Activated CD4-positive, alpha-beta T cell treated with anti-CD3 and anti-CD28 coated beads for 4 hours (primary cell): ENCODE data around the gene KHNYN.

Experiments
- DNase-seq, 2 donors: peaks; one replicate each; pipeline ENCODE4 v3.0.0-alpha.2; 2020

The KHNYN gene

DNA sequence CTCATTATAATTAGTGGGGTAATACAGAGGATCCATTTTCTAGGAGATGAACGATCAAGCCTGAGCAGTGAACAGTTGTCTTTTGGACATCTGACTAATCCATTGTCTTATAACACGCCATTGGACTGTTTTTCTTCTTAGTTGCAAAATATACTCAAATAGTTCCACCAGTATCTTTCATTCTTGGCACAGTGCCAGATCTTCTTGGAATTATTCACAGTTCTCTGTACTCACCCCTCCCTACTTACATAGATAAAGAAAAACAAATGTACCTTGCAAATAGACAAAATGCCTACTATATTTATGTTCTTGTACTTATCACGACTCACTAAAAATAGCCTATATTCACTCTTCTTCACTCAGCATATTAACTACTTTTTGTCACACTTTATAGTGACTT, 4.0 kb upstream of the KHNYN start:
- DNase-seq = peak in 1 of 2 donors; percentile 30

DNA sequence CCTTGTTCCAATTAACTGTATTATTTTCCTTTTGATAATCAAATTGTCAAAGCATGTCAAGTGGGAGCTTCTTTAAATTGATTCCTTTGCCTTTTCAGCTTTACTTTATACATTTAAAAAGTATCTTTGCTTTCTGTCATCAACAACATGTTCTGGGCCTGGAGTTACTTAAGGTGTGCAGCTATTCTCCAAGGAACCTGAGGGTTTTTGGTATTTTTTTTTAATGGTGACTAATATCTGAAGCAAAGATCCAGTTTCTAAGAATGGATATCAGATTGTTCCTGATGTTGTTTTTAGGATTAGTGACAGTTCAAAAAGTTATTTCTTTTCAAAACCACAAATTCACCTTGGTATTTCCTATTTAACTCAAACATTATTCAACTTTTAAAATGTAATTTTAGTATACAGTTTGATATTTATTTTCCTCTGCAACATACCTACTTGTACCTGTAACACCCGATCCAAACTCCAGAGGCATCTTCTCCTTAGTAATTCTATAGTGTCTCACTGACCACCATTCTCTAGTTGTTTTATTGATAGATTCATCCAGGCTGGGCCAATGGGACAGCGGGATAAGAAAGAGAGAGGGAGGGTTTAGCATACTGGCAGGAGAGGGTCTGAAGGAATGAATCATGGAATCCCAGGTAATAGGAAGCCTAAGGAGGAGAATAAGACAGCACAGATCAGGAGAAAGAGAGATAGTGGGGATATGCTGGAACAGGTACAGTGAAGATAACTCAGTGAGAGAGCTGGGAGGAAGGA, 3.4 kb upstream of the KHNYN start:
- DNase-seq = no peak

DNA sequence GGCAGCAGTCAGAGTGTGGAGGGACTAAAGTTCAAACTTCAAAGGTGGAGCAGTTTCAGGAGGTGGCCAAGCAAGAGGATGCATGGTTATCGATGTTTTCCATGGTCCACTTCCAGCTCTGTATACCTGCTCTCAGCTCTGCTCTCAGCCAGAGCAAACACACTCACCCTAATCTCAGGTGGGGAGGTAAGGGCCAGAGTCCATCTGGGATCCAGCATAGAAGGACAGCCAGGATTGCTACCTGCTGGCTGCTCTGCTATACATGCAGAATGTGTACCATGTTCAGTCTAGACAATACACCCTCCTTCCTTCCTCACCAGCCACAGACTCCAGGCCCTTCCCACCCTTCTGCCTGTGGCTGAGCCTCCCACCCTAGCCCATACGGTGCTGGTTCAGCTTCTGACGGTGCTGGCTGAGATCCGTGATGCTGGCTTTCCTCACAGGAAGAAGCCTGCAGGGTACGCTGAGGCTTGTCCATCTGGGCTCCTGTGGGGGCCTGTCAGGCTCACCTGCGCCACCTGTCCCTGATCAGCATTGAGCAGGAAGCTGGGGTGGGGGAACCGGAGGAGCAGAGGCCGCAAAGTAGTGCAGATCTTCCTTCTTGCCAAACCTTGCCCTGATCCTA, 2.7 kb upstream of the KHNYN start:
- no peak for DNase-seq

DNA sequence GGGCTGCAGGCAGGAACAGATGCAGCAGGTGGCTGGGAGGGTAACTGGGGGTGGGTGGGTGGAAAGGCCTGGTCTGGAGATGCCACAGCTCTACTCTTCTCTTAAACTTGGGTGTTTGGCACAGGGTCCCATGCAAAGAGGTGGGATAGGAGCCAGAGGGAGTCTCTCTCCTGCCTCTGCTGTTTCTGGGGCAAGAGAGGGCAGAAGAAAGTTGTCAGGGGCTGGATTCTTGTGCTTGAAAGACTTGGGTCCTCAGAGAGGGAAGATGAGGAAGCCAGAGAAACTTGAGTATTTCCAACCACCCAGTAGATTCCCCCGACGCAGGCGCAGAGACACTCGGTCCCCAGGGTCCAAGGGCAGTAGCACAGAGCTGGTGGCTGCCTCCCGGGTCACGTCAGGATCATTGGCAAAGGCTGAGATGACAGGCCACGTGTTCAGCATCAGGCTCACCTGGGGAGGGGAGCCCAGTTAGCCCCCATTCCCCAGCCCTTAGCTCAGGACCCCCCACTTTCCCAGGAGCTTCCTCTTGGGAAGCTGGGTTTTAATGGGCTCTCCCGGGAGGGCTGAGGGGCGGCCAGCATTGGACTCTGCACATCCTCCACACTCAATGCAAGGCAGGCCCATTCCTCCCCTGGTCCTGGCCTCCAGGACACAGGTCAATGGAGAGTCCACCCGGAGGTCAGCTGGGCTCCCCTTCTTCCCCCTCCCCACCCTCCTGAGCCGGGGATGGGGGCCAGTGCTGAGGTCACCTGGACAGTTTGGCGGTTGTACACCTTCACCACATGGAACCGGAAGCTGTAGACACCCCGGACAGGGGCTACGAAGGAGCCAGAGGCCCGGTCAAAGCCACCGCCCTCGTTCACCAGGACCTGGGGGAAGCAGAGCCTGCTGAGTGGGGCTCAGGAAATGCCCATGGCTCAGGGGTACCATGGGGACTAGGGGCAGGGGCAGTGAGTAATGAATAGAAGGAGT, 1.9 kb upstream of the KHNYN start:
- DNase-seq = no peak

DNA sequence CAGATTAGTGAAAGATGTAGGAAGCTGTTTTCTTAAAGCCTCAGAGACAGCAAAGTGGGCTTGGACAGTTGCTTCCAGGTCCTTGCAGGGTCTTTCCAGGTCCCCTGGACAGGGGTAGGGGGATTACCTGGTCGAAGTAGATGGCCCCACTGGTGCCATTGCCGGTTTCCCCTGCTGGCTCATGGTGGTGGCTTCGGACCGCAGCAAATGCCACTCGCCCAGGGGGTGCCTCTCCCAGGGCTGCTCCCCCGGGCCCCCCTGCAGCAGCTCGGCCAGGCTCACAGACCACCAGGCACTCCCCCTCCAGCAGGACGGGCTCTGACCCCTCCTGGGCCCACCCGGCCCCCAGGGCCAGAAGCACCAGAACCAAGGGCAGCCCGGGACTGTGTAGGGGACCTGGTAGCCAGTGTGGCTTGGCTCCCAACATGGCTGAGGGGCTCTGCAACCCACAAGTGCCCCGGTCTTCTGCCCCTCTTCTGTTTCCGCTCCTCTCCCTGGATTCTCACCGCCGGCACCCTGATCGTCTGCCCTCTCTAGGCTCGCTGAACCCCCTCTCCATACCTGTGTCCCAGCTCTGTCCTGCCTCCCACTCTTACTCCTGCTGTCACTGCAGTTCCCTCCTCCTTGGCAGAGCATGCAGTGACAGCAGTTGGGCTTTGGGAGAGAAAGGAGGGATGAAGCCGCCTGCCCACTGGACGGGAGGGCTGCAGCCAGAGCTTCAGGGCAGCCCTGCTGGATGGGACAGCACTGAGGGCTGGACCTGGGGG, 943 bp upstream of the KHNYN start:
- no peak for DNase-seq

DNA sequence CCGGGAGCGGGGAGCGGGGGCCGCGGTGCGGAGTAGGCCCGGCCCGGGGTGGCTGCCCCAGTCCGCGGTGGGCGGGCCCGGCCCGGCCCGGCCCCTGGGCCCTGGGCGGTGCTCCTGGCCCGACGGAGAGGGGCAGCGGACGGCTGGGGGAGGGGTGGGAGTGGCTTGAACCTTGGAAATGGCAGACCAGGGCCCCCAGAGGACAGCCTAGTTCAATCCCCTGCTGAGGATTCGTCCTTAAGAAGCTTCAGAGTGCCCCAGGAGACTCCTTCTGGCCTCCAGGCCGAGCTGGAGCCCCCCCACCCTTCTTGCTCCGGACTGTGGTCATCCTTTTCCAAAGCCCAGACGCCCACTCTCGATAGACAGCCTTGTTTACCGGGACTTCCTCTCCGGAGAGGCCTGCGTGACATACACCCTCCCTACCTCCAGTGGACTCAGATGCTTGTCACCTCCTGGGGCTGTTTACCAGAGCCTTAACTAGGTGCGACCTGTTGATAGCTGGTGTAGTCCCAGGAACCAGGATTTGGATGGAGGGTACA, 458 bp downstream of the KHNYN start:
- peak; percentile 32 to 34 for DNase-seq

DNA sequence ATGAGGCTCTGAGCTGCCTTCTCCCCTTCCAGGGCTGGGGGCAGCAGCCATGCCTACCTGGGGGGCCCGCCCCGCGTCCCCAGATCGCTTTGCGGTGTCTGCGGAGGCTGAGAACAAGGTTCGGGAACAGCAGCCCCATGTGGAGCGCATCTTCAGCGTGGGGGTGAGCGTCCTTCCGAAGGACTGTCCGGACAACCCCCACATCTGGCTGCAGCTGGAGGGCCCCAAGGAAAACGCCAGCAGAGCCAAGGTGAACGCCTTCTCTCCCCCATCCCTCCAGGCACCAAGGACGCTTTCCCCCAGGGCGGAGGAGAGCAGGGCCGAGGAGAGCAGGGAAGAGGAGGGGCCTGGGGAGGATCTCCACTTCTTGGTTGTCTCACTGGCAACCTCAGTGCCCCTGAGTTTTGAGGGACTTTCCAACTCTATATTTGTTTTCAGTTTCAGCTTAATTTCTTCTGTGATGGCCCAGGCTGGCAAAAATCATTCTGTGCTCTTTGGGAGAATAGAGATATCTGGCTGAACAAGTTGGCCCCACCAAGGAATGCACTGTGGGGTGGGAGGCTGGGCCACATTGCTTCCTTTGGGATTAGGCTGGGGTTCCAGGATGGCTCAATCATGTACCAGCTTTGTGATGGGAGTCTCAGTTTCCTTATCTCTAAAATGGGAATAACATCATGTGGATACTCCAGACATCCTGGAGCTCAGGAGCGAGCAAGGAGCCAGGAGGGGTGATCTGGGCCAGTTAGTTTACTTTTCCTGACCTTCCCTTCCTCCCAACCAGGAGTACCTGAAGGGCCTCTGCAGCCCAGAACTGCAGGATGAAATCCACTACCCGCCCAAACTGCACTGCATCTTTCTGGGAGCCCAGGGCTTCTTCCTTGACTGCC, 1.2 kb downstream of the KHNYN start:
- DNase-seq = peak; percentile 50 to 66

DNA sequence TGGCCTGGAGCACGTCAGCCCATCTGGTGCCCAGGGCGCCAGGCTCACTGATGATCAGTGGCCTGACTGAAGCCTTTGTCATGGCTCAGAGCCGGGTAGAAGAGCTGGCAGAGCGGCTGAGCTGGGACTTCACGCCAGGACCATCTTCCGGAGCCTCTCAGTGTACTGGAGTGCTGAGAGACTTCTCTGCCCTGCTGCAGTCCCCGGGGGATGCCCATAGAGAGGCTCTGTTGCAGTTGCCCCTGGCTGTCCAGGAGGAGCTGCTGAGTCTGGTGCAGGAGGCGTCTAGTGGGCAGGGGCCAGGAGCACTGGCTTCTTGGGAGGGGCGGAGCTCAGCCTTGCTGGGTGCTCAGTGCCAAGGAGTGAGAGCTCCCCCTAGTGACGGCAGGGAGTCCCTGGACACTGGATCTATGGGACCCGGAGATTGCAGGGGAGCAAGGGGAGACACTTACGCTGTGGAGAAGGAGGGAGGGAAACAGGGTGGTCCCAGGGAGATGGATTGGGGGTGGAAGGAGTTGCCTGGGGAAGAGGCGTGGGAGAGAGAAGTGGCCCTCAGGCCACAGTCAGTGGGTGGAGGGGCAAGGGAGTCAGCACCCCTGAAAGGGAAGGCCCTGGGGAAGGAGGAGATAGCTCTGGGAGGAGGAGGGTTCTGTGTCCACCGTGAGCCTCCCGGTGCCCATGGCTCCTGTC, 2.0 kb downstream of the KHNYN start:
- DNase-seq = peak; percentile 91 to 93

DNA sequence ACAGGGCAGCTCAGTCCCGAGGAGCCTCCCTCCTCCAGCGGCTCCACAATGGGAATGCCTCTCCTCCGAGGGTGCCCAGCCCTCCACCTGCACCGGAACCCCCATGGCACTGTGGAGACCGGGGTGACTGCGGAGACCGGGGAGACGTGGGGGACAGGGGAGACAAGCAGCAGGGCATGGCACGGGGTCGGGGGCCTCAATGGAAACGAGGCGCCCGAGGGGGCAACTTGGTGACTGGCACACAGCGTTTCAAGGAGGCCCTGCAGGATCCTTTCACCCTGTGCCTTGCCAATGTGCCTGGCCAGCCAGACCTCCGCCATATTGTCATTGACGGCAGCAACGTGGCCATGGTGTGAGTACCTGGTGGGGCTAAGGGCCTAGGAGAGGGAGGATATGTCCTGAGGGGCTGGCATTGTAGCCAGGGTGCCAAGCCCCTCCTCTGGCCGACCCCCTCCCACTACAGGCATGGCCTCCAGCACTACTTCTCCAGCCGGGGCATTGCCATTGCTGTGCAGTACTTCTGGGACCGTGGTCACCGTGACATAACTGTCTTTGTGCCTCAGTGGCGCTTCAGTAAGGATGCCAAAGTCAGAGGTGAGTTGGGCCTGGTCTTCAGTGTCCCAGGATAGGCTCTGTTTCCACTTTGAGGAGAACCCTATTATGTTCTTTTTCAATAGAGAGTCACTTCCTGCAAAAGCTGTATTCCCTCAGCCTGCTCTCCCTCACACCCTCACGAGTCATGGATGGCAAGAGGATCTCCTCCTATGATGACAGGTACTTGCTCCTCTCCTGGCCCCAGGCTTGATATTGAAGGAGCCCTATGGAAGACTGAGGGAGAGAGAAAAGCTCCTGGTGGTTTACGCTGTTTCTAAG, 2.7 kb downstream of the KHNYN start:
- DNase-seq = no peak

DNA sequence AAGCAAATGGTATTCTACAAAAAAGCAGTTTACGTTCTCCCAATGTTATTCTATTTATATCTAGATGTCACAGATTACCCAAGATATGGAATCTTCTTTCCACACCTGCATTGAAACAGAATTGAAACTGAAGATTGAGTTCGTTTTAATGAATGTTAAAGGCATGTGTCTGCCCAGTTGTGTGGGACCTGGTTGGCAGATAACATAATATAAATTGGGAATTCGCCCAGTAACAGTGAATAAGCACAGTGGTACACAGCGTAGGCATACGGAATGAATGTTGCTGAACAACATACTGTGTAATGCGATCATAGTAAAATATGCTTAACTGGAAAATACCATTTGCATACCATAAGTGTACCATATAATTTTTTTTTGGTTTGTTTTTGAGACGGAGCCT, 4.3 kb downstream of the KHNYN start:
- no peak for DNase-seq

DNA sequence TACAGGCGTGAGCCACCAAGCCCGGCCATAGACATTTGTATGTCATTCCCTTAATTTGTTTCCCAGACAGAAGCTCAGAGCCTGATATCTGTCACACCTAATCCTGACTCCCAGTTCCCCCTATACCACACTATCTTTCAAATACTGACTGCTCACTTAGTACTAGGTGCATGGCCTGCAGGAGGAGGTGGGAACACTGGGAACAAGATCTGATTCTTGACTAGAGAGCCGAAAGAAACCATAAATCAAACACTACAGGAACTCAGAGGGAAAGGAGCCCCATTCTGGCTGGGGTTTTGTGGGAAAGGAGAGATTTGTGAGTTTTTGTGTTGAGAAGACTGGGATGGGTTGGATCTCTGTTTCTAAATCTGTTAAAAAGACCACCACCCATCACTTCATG, 4.9 kb downstream of the KHNYN start:
- DNase-seq = no peak

DNA sequence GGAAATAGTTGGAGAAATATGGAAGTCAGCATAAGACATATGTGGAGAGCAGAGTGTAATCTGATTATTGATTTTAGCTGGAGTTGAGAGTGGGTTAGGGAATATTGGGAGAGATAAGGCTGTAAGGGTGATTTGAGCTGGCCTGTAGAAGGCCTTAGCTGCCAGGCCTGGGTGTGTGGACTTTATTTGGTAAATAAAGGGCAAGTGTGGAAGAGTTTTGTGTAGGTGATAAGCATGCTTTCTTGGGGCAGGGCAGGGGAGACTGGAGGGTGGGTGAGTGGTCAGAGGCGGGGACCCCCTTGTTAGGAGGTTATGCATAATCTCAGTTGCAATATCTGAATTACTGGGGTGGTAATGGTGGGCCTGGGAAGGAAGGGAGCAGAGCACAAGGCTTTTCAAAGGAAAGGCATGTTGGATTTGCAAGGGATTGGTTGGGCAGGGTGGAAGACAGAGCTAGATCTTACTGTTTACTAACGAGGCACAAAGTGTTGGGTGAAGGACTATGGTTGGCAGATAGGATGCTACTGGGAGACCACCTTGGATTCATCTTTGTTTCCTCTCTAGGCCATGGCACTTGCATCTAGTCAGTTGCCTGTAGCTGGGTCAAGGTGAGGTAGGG, 5.5 kb downstream of the KHNYN start:
- no peak for DNase-seq

DNA sequence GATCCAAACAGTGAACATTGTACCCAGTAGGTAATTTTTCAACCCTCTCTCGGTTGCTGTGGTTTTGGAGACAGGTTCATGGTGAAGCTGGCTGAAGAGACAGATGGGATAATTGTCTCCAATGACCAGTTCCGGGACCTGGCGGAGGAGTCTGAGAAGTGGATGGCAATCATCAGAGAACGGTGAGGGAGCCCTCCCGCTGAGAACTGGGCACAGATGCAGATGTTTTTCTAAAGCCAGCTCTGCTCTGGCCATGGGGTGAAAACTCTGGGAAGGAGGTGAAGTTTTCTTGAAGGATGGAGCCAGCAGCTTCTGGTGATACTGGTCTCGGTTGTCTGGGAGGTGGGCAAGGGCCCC, 6.2 kb downstream of the KHNYN start:
- DNase-seq = no peak

DNA sequence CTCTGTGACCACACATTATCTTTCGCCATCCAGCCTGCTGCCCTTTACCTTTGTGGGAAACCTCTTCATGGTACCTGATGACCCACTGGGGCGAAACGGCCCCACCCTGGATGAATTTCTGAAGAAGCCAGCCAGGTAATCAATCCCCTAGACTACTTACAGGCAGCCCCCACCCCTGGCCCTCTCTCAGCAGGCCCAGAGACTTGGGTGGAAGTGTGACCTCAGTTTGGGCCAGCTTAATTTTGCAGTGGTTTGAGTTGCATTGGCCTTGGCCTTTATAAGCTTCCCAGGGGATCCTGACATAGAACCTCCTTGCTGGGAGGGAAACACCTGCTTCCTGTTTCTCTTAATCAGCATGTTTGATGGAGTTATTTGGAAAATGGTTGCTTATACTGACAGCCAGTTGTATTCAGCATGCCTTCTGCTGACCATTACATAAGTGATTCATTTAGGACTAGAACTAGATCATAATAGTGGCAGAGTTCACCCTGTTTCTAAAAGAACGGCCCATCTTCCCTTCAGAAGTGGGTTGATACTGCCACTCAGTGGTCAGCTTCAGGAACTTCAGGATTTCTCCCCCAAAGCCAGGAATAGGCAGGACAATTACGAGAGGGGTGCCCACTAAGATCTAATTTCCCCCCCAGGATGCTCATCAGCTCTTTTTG, 6.7 kb downstream of the KHNYN start:
- peak in 1 of 2 donors; percentile 42 for DNase-seq

DNA sequence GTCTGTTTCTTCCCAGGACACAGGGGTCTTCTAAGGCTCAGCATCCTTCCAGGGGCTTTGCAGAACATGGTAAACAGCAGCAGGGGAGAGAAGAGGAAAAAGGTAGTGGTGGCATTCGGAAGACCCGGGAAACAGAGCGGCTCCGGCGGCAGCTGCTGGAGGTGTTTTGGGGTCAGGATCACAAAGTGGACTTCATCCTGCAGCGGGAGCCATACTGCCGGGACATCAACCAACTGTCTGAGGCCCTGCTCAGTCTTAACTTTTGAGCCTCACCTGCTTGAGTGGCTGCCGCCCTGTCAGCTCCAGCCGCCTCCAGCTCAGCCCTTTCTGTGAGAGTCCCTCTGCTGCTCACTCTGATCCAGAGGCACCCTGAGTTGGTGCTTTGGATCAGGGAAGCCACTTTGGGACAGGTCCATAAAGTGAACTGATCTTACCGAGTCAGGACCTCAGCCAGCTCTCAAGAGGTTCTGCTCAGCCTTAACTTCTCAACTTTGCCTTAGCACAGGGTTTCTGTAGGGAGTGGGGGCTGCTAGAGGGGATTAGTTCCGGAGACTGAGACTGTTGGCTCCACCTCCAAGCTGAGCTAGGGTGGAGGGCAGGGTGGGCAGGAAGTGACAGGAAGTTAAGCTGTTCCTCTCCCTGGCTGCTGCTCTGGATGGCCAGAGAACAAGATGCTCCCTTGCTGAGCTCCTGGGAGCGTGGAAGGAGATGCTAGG, 7.4 kb downstream of the KHNYN start:
- DNase-seq = no peak

DNA sequence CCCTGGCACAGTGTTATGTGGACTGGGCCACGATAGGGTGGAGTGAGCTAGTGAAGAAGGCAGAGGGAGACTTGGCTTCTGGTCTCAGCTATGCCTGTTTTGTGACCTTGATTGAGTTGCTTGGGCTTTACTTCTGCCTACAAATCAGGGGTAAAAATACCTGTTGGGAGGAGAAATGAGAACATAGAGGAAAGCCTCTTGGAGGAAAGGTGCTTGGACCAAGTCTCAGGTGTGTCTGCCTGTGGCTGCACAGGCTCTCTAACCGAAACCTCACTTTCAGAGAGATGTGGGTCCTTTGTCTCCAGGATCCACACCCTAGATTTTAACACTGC, 7.9 kb downstream of the KHNYN start:
- DNase-seq = no peak

DNA sequence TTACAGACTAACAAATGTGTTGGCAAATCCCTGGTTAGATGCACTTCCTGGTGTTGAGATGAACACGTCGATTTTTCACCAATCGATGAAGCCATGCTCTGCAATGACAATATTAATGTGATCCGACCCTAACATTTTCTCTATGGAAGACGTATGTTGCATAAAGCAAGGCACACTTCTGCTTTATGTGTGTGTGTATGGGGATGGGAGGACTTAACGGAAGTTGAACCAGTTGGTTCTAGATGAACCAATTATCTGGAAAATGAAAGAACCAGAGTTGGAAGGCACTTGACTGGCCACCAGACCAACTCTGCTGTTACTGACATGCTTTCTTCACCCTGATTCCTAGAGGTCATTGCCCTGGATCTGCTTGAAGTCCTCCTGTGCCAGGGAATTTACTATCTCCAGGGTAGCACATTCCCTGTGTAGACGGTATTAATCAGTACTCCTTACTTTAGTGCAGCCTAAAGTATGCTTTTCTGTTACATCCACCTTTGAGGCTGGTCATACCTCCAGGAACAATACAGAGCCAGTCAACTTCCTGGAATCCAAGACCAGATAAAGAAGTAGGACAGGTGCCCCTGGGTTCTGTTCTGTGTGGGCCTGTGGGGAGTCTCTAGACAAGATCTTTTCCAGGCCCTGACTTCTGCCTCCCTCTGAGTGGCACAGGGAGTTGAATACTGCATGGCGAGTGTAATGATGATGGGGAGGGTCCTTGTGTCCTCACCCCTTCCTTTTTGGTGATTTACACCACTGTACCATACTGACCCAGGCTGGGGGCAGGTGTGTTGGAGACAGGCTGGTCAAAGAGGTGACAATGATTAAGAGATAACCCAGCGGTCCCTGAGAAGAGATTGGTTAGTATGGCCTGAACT, 8.7 kb downstream of the KHNYN start:
- no peak for DNase-seq
